BE2C (cell line): ENCODE measurements around the gene ZNF860.

Source experiments
- DNase-seq: peaks from one replicate; pipeline ENCODE4 v3.0.0-alpha.2; 2020
- H3K27me3 ChIP-seq: fragments of 250-450 bp; sonication (Bioruptor Pico); 2 replicates; pipeline ENCODE4 v1.5.1; 2020; ENCODE audit warnings: mild to moderate bottlenecking
- H3K36me3 ChIP-seq: fragments of 250-450 bp; sonication (Bioruptor Pico); 2 replicates; pipeline ENCODE4 v1.5.1; 2020; ENCODE audit warnings: mild to moderate bottlenecking
- H3K4me1 ChIP-seq: fragments of 250-450 bp; sonication (Bioruptor Pico); 2 replicates; pipeline ENCODE4 v1.5.1; 2020
- H3K4me3 ChIP-seq: 2 replicates; pipeline ENCODE4 v1.5.1; 2011; ENCODE audit warnings: low read depth, low read length
- H3K9me3 ChIP-seq: fragments of 250-450 bp; sonication (Bioruptor Pico); 2 replicates; pipeline ENCODE4 v1.5.1; 2020
- CTCF ChIP-seq: IDR thresholded peaks from 2 replicates; pipeline ENCODE4 v1.5.1; 2012; ENCODE audit warnings: mild to moderate bottlenecking, low read depth, low read length

The ZNF860 gene

DNA sequence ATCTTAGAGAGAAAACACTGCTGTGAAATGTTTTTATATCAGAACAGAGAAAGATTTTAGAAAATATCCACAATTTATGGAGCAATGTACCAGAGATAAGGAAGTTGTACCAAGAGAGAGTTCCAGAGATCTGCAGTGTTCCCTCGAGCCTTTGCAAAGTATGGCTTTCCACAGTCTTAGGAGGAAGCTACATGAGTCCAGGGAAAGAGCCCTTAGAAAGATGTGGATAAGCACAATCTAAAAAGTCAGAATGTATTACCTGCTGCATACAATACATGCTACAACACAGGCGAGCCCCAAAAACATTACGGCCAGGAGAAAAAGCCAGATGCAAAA, 56.4 kb downstream of the ZNF860 start:
- Histone ChIP-seq H3K36me3 (no peaks in the 10 kb centered on the region), H3K27me3 (no peaks in the 10 kb centered on the region), H3K4me3 (no peak overlapping the region), H3K4me1 (no peaks in the 10 kb centered on the region), H3K9me3 (no peaks in the 10 kb centered on the region)
- no peak for DNase-seq
- no peak for TF ChIP-seq CTCF

DNA sequence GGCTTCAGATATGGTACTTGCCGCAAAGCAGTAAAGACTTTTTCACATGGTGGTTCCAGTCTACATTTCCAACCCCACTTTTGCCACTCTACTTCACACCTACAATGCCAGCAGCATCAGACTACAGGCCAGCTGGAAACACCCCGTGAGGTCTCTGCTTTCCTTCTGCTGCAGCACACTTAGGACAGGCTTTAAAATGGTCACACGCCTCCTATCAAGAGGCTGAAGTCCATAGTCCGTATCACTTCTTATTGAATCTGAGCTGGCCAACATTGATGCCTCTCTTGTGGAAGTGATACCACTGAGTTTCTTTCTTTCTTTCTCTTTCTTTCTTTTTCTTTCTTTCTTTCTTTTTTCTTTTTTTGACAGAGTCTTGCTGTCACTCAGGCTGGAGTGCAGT, 59.8 kb downstream of the ZNF860 start:
- Histone ChIP-seq H3K36me3 (no peaks in the 10 kb centered on the region), H3K27me3 (no peaks in the 10 kb centered on the region), H3K4me1 (no peaks in the 10 kb centered on the region), H3K4me3 (no peak overlapping the region), H3K9me3 (no peaks in the 10 kb centered on the region)
- TF ChIP-seq CTCF, result no peak
- no peak for DNase-seq
